ENCODE data around the gene LIPE.

LIPE gene

GRCh38 chr19:42361545-42361910 is 65.7 kb downstream of the LIPE start:
- TF ChIP-seq TSHZ2 (CRISPR knock-in tag; IDR thresholded peaks at IDR 0.05) (no peak), ZNF8 (CRISPR knock-in tag; IDR thresholded peaks at IDR 0.05) (no peak), CSDC2 (CRISPR knock-in tag; IDR thresholded peaks at IDR 0.05) (no peak), CREB5 (CRISPR knock-in tag; IDR thresholded peaks at IDR 0.05; ENCODE audit: low read depth) (no peak), SNAI2 (CRISPR knock-in tag; IDR thresholded peaks at IDR 0.05) (no peak), ESRRG (CRISPR knock-in tag; IDR thresholded peaks at IDR 0.05) (no peak), ZFP3 (CRISPR knock-in tag; IDR thresholded peaks at IDR 0.05) (no peak)
- no peak for ATAC-seq

- TF ChIP-seq POU6F1 (CRISPR knock-in tag; IDR thresholded peaks at IDR 0.05; ENCODE audit: borderline replicate concordance, low read depth) (no peak), ZFP30 (CRISPR knock-in tag; IDR thresholded peaks at IDR 0.05) (no peak), ZNF70 (CRISPR knock-in tag; IDR thresholded peaks at IDR 0.05) (no peak), RARB (CRISPR knock-in tag; IDR thresholded peaks at IDR 0.05) (no peak)
- ATAC-seq, result no peak
Observed at GRCh38 chr19:42360787-42361544, 66.2 kb downstream of the LIPE start.

GRCh38 chr19:42357290-42357689 is 69.9 kb downstream of the LIPE start:
- no peak for TF ChIP-seq ZFP3 (CRISPR knock-in tag; IDR thresholded peaks at IDR 0.05)
- no peak for TF ChIP-seq TOX (CRISPR knock-in tag; IDR thresholded peaks at IDR 0.05; ENCODE audit: borderline replicate concordance)
- no peak for TF ChIP-seq TSHZ2 (CRISPR knock-in tag; IDR thresholded peaks at IDR 0.05)
- TF ChIP-seq TCF4 (CRISPR knock-in tag; IDR thresholded peaks at IDR 0.05; ENCODE audit: borderline replicate concordance), result no peak
- no peak for TF ChIP-seq PPARA (CRISPR knock-in tag; IDR thresholded peaks at IDR 0.05; ENCODE audit: borderline replicate concordance)
- no peak for TF ChIP-seq ZNF565 (CRISPR knock-in tag; conservative IDR thresholded peaks at IDR 0.05; ENCODE audit: low read depth)
- no peak for TF ChIP-seq CREB5 (CRISPR knock-in tag; IDR thresholded peaks at IDR 0.05; ENCODE audit: low read depth)
- TF ChIP-seq ZFP30 (CRISPR knock-in tag; IDR thresholded peaks at IDR 0.05), result no peak
- no peak for TF ChIP-seq ZNF70 (CRISPR knock-in tag; IDR thresholded peaks at IDR 0.05)
- TF ChIP-seq ARNTL (CRISPR knock-in tag; IDR thresholded peaks at IDR 0.05; ENCODE audit: borderline replicate concordance, low read depth), result no peak
- no peak for TF ChIP-seq CSDC2 (CRISPR knock-in tag; IDR thresholded peaks at IDR 0.05)
- TF ChIP-seq ESRRG (CRISPR knock-in tag; IDR thresholded peaks at IDR 0.05), result no peak
- no peak for TF ChIP-seq CSRNP3 (CRISPR knock-in tag; IDR thresholded peaks at IDR 0.05)
- no peak for TF ChIP-seq ZNF8 (CRISPR knock-in tag; IDR thresholded peaks at IDR 0.05)
- TF ChIP-seq ZC3H10 (CRISPR knock-in tag; IDR thresholded peaks at IDR 0.05), result no peak
- no peak for TF ChIP-seq POU6F1 (CRISPR knock-in tag; IDR thresholded peaks at IDR 0.05; ENCODE audit: borderline replicate concordance, low read depth)
- TF ChIP-seq PATZ1 (CRISPR knock-in tag; IDR thresholded peaks at IDR 0.05; ENCODE audit: borderline replicate concordance), result no peak
- TF ChIP-seq SNAI2 (CRISPR knock-in tag; IDR thresholded peaks at IDR 0.05), result no peak
- no peak for ATAC-seq
